B cell (primary cell): ENCODE measurements around the gene C6orf136. TPM values are rescaled to one million over a fixed set of nuclear protein-coding genes. Genes with fewer than 3 reads are reported as not detected.
A peak's percentile ranks its signal among the peaks of the same experiment; 100 is the strongest.

Experiments used
- ATAC-seq: fragments of 200-7000 bp; cut with Tn5 transposase; one replicate; pipeline ENCODE4 v1.10.0; 2021; ENCODE audit warnings: low read depth, mild to moderate bottlenecking, moderate number of reproducible peaks, moderate library complexity
- CTCF ChIA-PET: fragments of 350-600 bp; sonication (Branson Sonifier 250); formaldehyde crosslinking; loops from one replicate; lab custom pipeline; 2021; ENCODE audit warnings: antibody characterized with exemption, inconsistent platforms; lab: Charles Lee
- POLR2A ChIA-PET: fragments of 350-600 bp; sonication (Branson Sonifier 250); formaldehyde crosslinking; loops from one replicate; lab custom pipeline; 2021; ENCODE audit warnings: antibody characterized with exemption; lab: Charles Lee
- DNase-seq: peaks from one replicate; pipeline ENCODE4 v3.0.0; 2013
- H2AFZ ChIP-seq: 2 replicates; pipeline ENCODE4 v1.6.1; 2012; ENCODE audit warnings: mild to moderate bottlenecking, low read depth, low read length; ENCODE audit not compliant: insufficient read depth, poor library complexity, severe bottlenecking
- H3K27ac ChIP-seq, 2 donors: 1 replicate in 1 of 2; 2 replicates in 1 of 2; pipeline ENCODE4 v1.5.1; 2012 to 2013; ENCODE audit warnings: low read length in 2 of 2, mild to moderate bottlenecking in 2 of 2, moderate library complexity in 1 of 2
- H3K27me3 ChIP-seq, 4 experiments: fragments of 200-600 bp in 1 of 4; sonication (generic) in 1 of 4; replicated peaks in 1 of 4; 1 replicate in 2 of 4; 2 replicates in 2 of 4; pipeline versions ENCODE4 v1.6.1 to v1.7.0; 2013 to 2016; ENCODE audit warnings: low read length in 3 of 4, mild to moderate bottlenecking in 2 of 4, mixed read lengths in 1 of 4, moderate library complexity in 1 of 4; ENCODE audit not compliant: insufficient read depth in 4 of 4, control insufficient read depth in 3 of 4; ENCODE audit errors: control extremely low read depth in 1 of 4
- H3K36me3 ChIP-seq, 2 experiments: replicated peaks in 1 of 2; 1 replicate in 1 of 2; 2 replicates in 1 of 2; pipeline versions ENCODE4 v1.6.1 to v1.7.1; 2013; ENCODE audit warnings: low read length in 1 of 2; ENCODE audit not compliant: insufficient read depth in 2 of 2, control insufficient read depth in 1 of 2; ENCODE audit errors: control extremely low read depth in 1 of 2, extremely low read depth in 1 of 2
- H3K4me1 ChIP-seq, 2 donors: fragments of 200-600 bp in 1 of 2; sonication (generic) in 1 of 2; 1 replicate in 1 of 2; 2 replicates in 1 of 2; pipeline versions ENCODE4 v1.5.1 to v1.6.1; 2013 to 2017; ENCODE audit warnings: low read length in 2 of 2; ENCODE audit not compliant: control insufficient read depth in 2 of 2, insufficient read depth in 2 of 2
- H3K4me2 ChIP-seq: replicated peaks from 2 replicates; pipeline ENCODE3; 2012; ENCODE audit warnings: mild to moderate bottlenecking, low read depth, low read length; ENCODE audit not compliant: poor library complexity, severe bottlenecking
- H3K4me3 ChIP-seq, 5 experiments: fragments of 200-600 bp in 1 of 5; sonication (generic) in 1 of 5; 1 replicate in 3 of 5; 2 replicates in 2 of 5; pipeline versions ENCODE4 v1.5.1 to v1.7.0; 2011 to 2016; ENCODE audit warnings: low read length in 4 of 5, mild to moderate bottlenecking in 4 of 5, low read depth in 2 of 5, control low read depth in 1 of 5, moderate library complexity in 1 of 5; ENCODE audit not compliant: insufficient read depth in 1 of 5; ENCODE audit errors: control extremely low read depth in 1 of 5, extremely low read depth in 1 of 5
- H3K79me2 ChIP-seq: fragments of 200-600 bp; sonication (generic); one replicate; pipeline ENCODE4 v1.6.0; 2016; ENCODE audit warnings: low read length; ENCODE audit not compliant: control insufficient read depth, insufficient read depth
- H3K9ac ChIP-seq: fragments of 200-600 bp; sonication (generic); 2 replicates; pipeline ENCODE4 v1.6.1; 2017; ENCODE audit warnings: mild to moderate bottlenecking, low read length, moderate library complexity
- H3K9me3 ChIP-seq, 3 donors: one replicate each; pipeline versions ENCODE4 v1.6.1 to v1.7.1; 2013; ENCODE audit warnings: low read length in 2 of 3; ENCODE audit not compliant: control insufficient read depth in 2 of 3, insufficient read depth in 1 of 3; ENCODE audit errors: control extremely low read depth in 1 of 3
- H4K20me1 ChIP-seq: 2 replicates; pipeline ENCODE4 v1.6.0; 2012; ENCODE audit warnings: mild to moderate bottlenecking, low read length; ENCODE audit not compliant: insufficient read depth, control insufficient read depth, poor library complexity, severe bottlenecking
- H3K27ac Mint-ChIP-seq: one replicate; pipeline ENCODE4 v1.8.0; 2021; ENCODE audit warnings: mixed read lengths
- H3K27me3 Mint-ChIP-seq: one replicate; pipeline ENCODE4 v1.8.0; 2021; ENCODE audit warnings: mixed read lengths
- H3K4me1 Mint-ChIP-seq: one replicate; pipeline ENCODE4 v1.8.0; 2021; ENCODE audit warnings: mixed read lengths
- H3K4me3 Mint-ChIP-seq: one replicate; pipeline ENCODE4 v1.8.0; 2021; ENCODE audit warnings: mixed read lengths
- H3K9me3 Mint-ChIP-seq: one replicate; pipeline ENCODE4 v1.8.0; 2022; ENCODE audit warnings: mixed read lengths; ENCODE audit not compliant: insufficient read depth
- CTCF ChIP-seq: fragments of 200-600 bp; IDR thresholded peaks from one replicate; pipeline ENCODE4 v1.8.0; 2022; ENCODE audit warnings: antibody characterized with exemption, mild to moderate bottlenecking
- EZH2 ChIP-seq: IDR thresholded peaks from 2 replicates; pipeline ENCODE4 v1.6.1; 2012; ENCODE audit warnings: borderline replicate concordance, low read depth, mild to moderate bottlenecking, moderate library complexity, low read length; ENCODE audit not compliant: insufficient read depth, poor library complexity, severe bottlenecking
- WGBS: methylation state at CpG from one replicate; pipeline ENCODE4 v1.1.5; 2013; ENCODE audit warnings: missing lambda C conversion rate; ENCODE audit not compliant: insufficient coverage; 5-methylcytosine and 5-hydroxymethylcytosine counted together
- intact Hi-C: fragments of 100-400 bp; cut with micrococcal nuclease; formaldehyde crosslinking; loops from one replicate; pipeline ENCODE4 v1.10.0; 2022
- polyA plus RNA-seq: library from polyadenylated mRNA; depleted of rRNA; stranded (reverse); fragments of >200 nt; gene quantifications from 2 replicates; pipeline ENCODE4 v1.2.3, GENCODE V29; 2012
- total RNA-seq, 2 donors: library from RNA; stranded (reverse); fragments of 120-200 nt in 1 of 2; gene quantifications; 1 replicate in 1 of 2; 2 replicates in 1 of 2; pipeline versions ENCODE4 v1.2.3 to v1.2.4, GENCODE V29; 2013 to 2022

Gene C6orf136
- total and polyA plus RNA-seq, 2 donors (not counting 1 experiment from before 2014, with no cell fraction given) = 36.6 to 37.2 TPM

- 96% methylated on average over 11 of the region's 13 CpGs for WGBS
- TF ChIP-seq CTCF (no peak), EZH2 (no peak)
- Mint-ChIP-seq H3K27ac (no peak overlapping the region), H3K4me3 (no peak overlapping the region), H3K4me1 (peaks cover 6% of the 10 kb centered on the region), H3K27me3 (no peaks in the 10 kb centered on the region), H3K9me3 (no peaks in the 10 kb centered on the region)
- peak overlapping the region in 1 of 2 donors; percentile 53 for H3K27ac ChIP-seq
- DNase-seq (no peak), ATAC-seq (no peak)
- POLR2A ChIA-PET = interaction anchor here (0.5 to 0.6 kb wide), 3 partner anchors 9 to 137 kb away, joined by 3 to 5 read pairs (median 4); no protein-coding TSS in a partner anchor
- no peak overlapping the region for H3K9ac ChIP-seq
- H3K9me3 ChIP-seq = no peaks in the 10 kb centered on the region
- peaks cover 5 to 48% of the 10 kb centered on the region in 2 experiments for H3K36me3 ChIP-seq
- CTCF ChIA-PET = interaction anchor here (1.6 to 12.2 kb wide), 5 partner anchors 12 to 123 kb away, joined by 3 to 295 read pairs (median 24); no protein-coding TSS in a partner anchor
- H3K79me2 ChIP-seq = peaks cover under 1% of the 10 kb centered on the region
- no peak overlapping the region for H2AFZ ChIP-seq
- H3K4me2 ChIP-seq = no peak overlapping the region
- no peaks in the 10 kb centered on the region for H3K27me3 ChIP-seq
- peaks cover 26% of the 10 kb centered on the region for H4K20me1 ChIP-seq
- H3K4me3 ChIP-seq = no peak overlapping the region
- intact Hi-C loops = no loop called here
- H3K4me1 ChIP-seq = peaks cover 0 to 6% of the 10 kb centered on the region in 2 donors
Observed at GRCh38 chr6:30599625-30600324, 47.2 kb upstream of the C6orf136 start.

GRCh38 chr6:30600451-30600961 lies 46.4 kb upstream of the C6orf136 start:
- H4K20me1 ChIP-seq = peaks cover 32% of the 10 kb centered on the region
- no peak overlapping the region for H3K27ac ChIP-seq

More at GRCh38 chr6:30600451-30600961, 46.4 kb upstream of the C6orf136 start:
- Histone ChIP-seq H3K4me1 (peaks cover 0 to 6% of the 10 kb centered on the region in 2 donors), H3K4me2 (no peak overlapping the region), H3K4me3 (no peak overlapping the region), H3K27me3 (no peaks in the 10 kb centered on the region), H3K36me3 (peaks cover 3 to 53% of the 10 kb centered on the region in 2 experiments), H3K79me2 (peaks cover 6% of the 10 kb centered on the region), H3K9me3 (no peaks in the 10 kb centered on the region), H3K9ac (no peak overlapping the region), H2AFZ (no peak overlapping the region)
- CTCF ChIA-PET = interaction anchor here (1.4 to 12.2 kb wide), 7 partner anchors 9 to 123 kb away, joined by 3 to 295 read pairs (median 7); no protein-coding TSS in a partner anchor
- Mint-ChIP-seq H3K9me3 (no peaks in the 10 kb centered on the region), H3K27ac (no peak overlapping the region), H3K27me3 (no peaks in the 10 kb centered on the region), H3K4me3 (no peak overlapping the region), H3K4me1 (peaks cover 6% of the 10 kb centered on the region)
- 94% methylated on average over 10 of the region's 10 CpGs for WGBS
- TF ChIP-seq CTCF = no peak
- no peak for TF ChIP-seq EZH2
- DNase-seq (no peak), ATAC-seq (no peak)
- intact Hi-C loops = no loop called here
- POLR2A ChIA-PET = interaction anchor here (1.1 kb wide), 1 partner anchor 14 kb away, joined by 5 read pairs; no protein-coding TSS in a partner anchor
